ENCODE data around the gene SOX6. TPM values are rescaled to one million over a fixed set of nuclear protein-coding genes. Genes with fewer than 3 reads are reported as not detected.

The SOX6 gene
- total and polyA plus RNA-seq, 12 donors, result 0.71 to 13.9 (median 6.7) TPM

- Histone ChIP-seq H3K27ac (no peak overlapping the region), H3K4me1 (replicated peaks in 1 of 2) (no peaks in the 10 kb centered on the region), H3K36me3 (replicated peaks in 1 of 2) (no peaks in the 10 kb centered on the region), H3K27me3 (no peaks in the 10 kb centered on the region), H3K4me3 (no peak overlapping the region), H3K9me3 (replicated peaks in 1 of 3) (no peaks in the 10 kb centered on the region)
- intact Hi-C loops (cut with DNase I), result no loop called here
- WGBS, 4 donors, result 90 to 94% (median 91%) methylated on average over 2 of the region's 2 CpGs
- DNase-seq, result no peak
- TF ChIP-seq POLR2A (IDR thresholded peaks at IDR 0.05), result no peak
- TF ChIP-seq CTCF (IDR thresholded peaks at IDR 0.05), result no peak
Measured at GRCh38 chr11:16171882-16172281, 184.5 kb downstream of the SOX6 start.

GRCh38 chr11:16169956-16170847 is 186.1 kb downstream of the SOX6 start:
- Histone ChIP-seq H3K36me3 (replicated peaks in 1 of 2) (no peaks in the 10 kb centered on the region), H3K4me1 (replicated peaks in 1 of 2) (no peaks in the 10 kb centered on the region), H3K27ac (no peak overlapping the region), H3K9me3 (replicated peaks in 1 of 3) (no peaks in the 10 kb centered on the region), H3K4me3 (no peak overlapping the region), H3K27me3 (no peaks in the 10 kb centered on the region)
- 68 to 80% (median 75%) methylated on average over 7 of the region's 7 CpGs for WGBS, 4 donors
- DNase-seq, result no peak
- intact Hi-C loops (cut with DNase I), result no loop called here
- no peak for TF ChIP-seq CTCF (IDR thresholded peaks at IDR 0.05)
- no peak for TF ChIP-seq POLR2A (IDR thresholded peaks at IDR 0.05)

- Histone ChIP-seq H3K36me3 (replicated peaks in 1 of 2) (no peaks in the 10 kb centered on the region), H3K27me3 (no peaks in the 10 kb centered on the region), H3K9me3 (replicated peaks in 1 of 3) (no peaks in the 10 kb centered on the region), H3K4me3 (no peak overlapping the region), H3K4me1 (replicated peaks in 1 of 2) (no peaks in the 10 kb centered on the region), H3K27ac (no peak overlapping the region)
- no peak for TF ChIP-seq POLR2A (IDR thresholded peaks at IDR 0.05)
- TF ChIP-seq CTCF (IDR thresholded peaks at IDR 0.05), result peak in 1 of 6 experiments; percentile 9
- no peak for DNase-seq
- intact Hi-C loops (cut with DNase I), result no loop called here
Measured at GRCh38 chr11:16169541-16169940, 186.8 kb downstream of the SOX6 start.

- 89 to 95% (median 93%) methylated on average over 3 of the region's 3 CpGs for WGBS, 4 donors
- no peak overlapping the region for H3K27ac ChIP-seq
- no peaks in the 10 kb centered on the region for H3K4me1 ChIP-seq (replicated peaks in 1 of 2)
- TF ChIP-seq POLR2A (IDR thresholded peaks at IDR 0.05) (no peak), CTCF (IDR thresholded peaks at IDR 0.05) (no peak)
- no peak for DNase-seq
- H3K36me3 ChIP-seq (replicated peaks in 1 of 2), result no peaks in the 10 kb centered on the region
- no peak overlapping the region for H3K4me3 ChIP-seq
- no peaks in the 10 kb centered on the region for H3K27me3 ChIP-seq
- H3K9me3 ChIP-seq (replicated peaks in 1 of 3), result no peaks in the 10 kb centered on the region
- intact Hi-C loops (cut with DNase I), result no loop called here
Measured at GRCh38 chr11:16167706-16168487, 188.4 kb downstream of the SOX6 start.
